Right lobe of liver (tissue), 6 donors: ENCODE data around the gene LRRC8B. TPM values are rescaled to one million over a fixed set of nuclear protein-coding genes. Genes with fewer than 3 reads are reported as not detected.
"Not testable (repeated sequence)": the region's sequence is repeated elsewhere in the genome, so short reads cannot be mapped to it uniquely, and the experiment has no call there.

Source experiments
- ATAC-seq, 4 donors: fragments of 200-7000 bp; cut with Tn5 transposase; one replicate each; pipeline ENCODE4 v1.9.1; 2020; ENCODE audit warnings: mild to moderate bottlenecking in 4 of 4, moderate library complexity in 4 of 4
- DNase-seq, 3 donors: peaks; one replicate each; pipeline ENCODE4 v3.0.0-alpha.2; 2020
- H3K27ac ChIP-seq, 3 donors: fragments of 200-600 bp; one replicate each; pipeline ENCODE4 v1.8.0; 2022
- H3K27me3 ChIP-seq, 2 donors: fragments of 200-600 bp; one replicate each; pipeline ENCODE4 v1.8.0; 2022
- H3K36me3 ChIP-seq, 4 donors: fragments of 200-600 bp; sonication (generic) in 1 of 4; one replicate each; pipeline versions ENCODE4 v1.5.1 to v1.8.0; 2017 to 2022; ENCODE audit warnings: control low read depth in 1 of 4
- H3K4me1 ChIP-seq, 4 donors: fragments of 200-600 bp; sonication (generic) in 1 of 4; one replicate each; pipeline versions ENCODE4 v1.5.1 to v1.8.0; 2017 to 2022; ENCODE audit warnings: control low read depth in 1 of 4
- H3K4me3 ChIP-seq, 3 donors: fragments of 200-600 bp; one replicate each; pipeline ENCODE4 v1.8.0; 2022
- H3K9me3 ChIP-seq, 4 donors: fragments of 200-600 bp; sonication (generic) in 1 of 4; one replicate each; pipeline versions ENCODE4 v1.5.1 to v1.8.0; 2017 to 2022; ENCODE audit warnings: control low read depth in 1 of 4
- CTCF ChIP-seq, 4 donors: fragments of 200-600 bp in 3 of 4; fragments of 450-650 bp in 1 of 4; IDR thresholded peaks; one replicate each; pipeline versions ENCODE4 v1.5.1 to v1.8.0; 2016 to 2022; ENCODE audit warnings: antibody characterized with exemption in 4 of 4, mild to moderate bottlenecking in 2 of 4
- POLR2A ChIP-seq: fragments of 450-650 bp; IDR thresholded peaks from one replicate; pipeline ENCODE4 v1.6.1; 2017; ENCODE audit warnings: antibody characterized with exemption, mild to moderate bottlenecking
- WGBS: methylation state at CpG from one replicate; pipeline ENCODE4 v1.1.6; 2018; ENCODE audit warnings: low coverage, low lambda C conversion rate; ENCODE audit not compliant: insufficient coverage; ENCODE audit errors: missing lambda C conversion rate; 5-methylcytosine and 5-hydroxymethylcytosine counted together
- intact Hi-C, 2 donors: fragments of 100-400 bp; cut with DNase I; formaldehyde crosslinking; loops; one replicate each; pipeline versions ENCODE4 v1.11.2 to v1.14.1; 2022
- total RNA-seq, 6 experiments: library from RNA; depleted of rRNA in 2 of 6; stranded (reverse); fragments of >200 nt in 2 of 6; fragmentation: NEBNext Ultra II Directional in 3 of 6; extraction: Animal tissue kit (Norgen Biotek cat#: 25700) in 3 of 6; gene quantifications; one replicate each; pipeline versions ENCODE4 v1.1.0 to v1.2.4, GENCODE V29; 2016 to 2023
- donor health status: DM: no; HTN: yes; CAD: no.
- donor health status: DM: no; HTN: no; CAD: no.
- donor health status: DM: no; HTN: no; CAD: no.
- donor health status: DM: no; HTN: yes; CAD: no.
- donor health status: DM: no; HTN: yes; CAD: no.

Gene LRRC8B
- total RNA-seq, 6 experiments from 2014 or later = 1.8 to 11.3 (median 4.7) TPM

- intact Hi-C loops = no loop called here
- ATAC-seq = peak in 3 of 4 donors; percentile 33 to 36 (median 33)
- 92% methylated on average over 2 of the region's 4 CpGs for WGBS
- Histone ChIP-seq H3K36me3 (peaks cover 0 to 3% (median 0%) of the 10 kb centered on the region in 4 donors), H3K9me3 (no peaks in the 10 kb centered on the region), H3K27me3 (no peaks in the 10 kb centered on the region), H3K27ac (no peak overlapping the region), H3K4me1 (no peaks in the 10 kb centered on the region), H3K4me3 (no peak overlapping the region)
- no peak for DNase-seq
- TF ChIP-seq CTCF (IDR thresholded peaks at IDR 0.05) (no peak), POLR2A (no peak)
These were observed 63.1 kb downstream of the LRRC8B start for GRCh38 chr1:89587729-89588161.

GRCh38 chr1:89588480-89588879 is 63.9 kb downstream of the LRRC8B start:
- no peak for DNase-seq
- H3K27me3 ChIP-seq = no peaks in the 10 kb centered on the region
- WGBS = 100% methylated on average over 1 of the region's 1 CpG
- H3K4me3 ChIP-seq = no peak overlapping the region
- ATAC-seq = no peak
- no peaks in the 10 kb centered on the region for H3K36me3 ChIP-seq
- H3K9me3 ChIP-seq = no peaks in the 10 kb centered on the region
- no peak overlapping the region for H3K27ac ChIP-seq
- TF ChIP-seq POLR2A (no peak), CTCF (IDR thresholded peaks at IDR 0.05) (no peak)
- H3K4me1 ChIP-seq = no peaks in the 10 kb centered on the region
- intact Hi-C loops = no loop called here

- no peaks in the 10 kb centered on the region for H3K4me1 ChIP-seq
- TF ChIP-seq CTCF (IDR thresholded peaks at IDR 0.05) = no peak
- no peak overlapping the region for H3K27ac ChIP-seq
- H3K36me3 ChIP-seq = no peaks in the 10 kb centered on the region
- DNase-seq (no peak), ATAC-seq (no peak)
- no peaks in the 10 kb centered on the region for H3K27me3 ChIP-seq
- H3K9me3 ChIP-seq = no peaks in the 10 kb centered on the region
- 100% methylated on average over 1 of the region's 1 CpG for WGBS
- H3K4me3 ChIP-seq = no peak overlapping the region
- intact Hi-C loops = no loop called here
These were observed 64.9 kb downstream of the LRRC8B start for GRCh38 chr1:89589515-89589914.

GRCh38 chr1:89590341-89591080 is 65.9 kb downstream of the LRRC8B start:
- DNase-seq (no peak), ATAC-seq (no peak)
- 78% methylated on average over 5 of the region's 6 CpGs for WGBS
- H3K27ac ChIP-seq = no peak overlapping the region
- intact Hi-C loops = no loop called here
- H3K27me3 ChIP-seq = no peaks in the 10 kb centered on the region
- no peaks in the 10 kb centered on the region for H3K4me1 ChIP-seq
- H3K36me3 ChIP-seq = no peaks in the 10 kb centered on the region
- no peak overlapping the region for H3K4me3 ChIP-seq
- H3K9me3 ChIP-seq = no peaks in the 10 kb centered on the region
- TF ChIP-seq CTCF (IDR thresholded peaks at IDR 0.05) = no peak
- TF ChIP-seq POLR2A = no peak

- H3K4me3 ChIP-seq, H3K27ac ChIP-seq, H3K4me1 ChIP-seq, intact Hi-C loops, H3K36me3 ChIP-seq, H3K27me3 ChIP-seq, H3K9me3 ChIP-seq, DNase-seq: not testable (repeated sequence)
- 47% methylated on average over 12 of the region's 13 CpGs for WGBS
- peak; percentile 44 to 86 (median 82) for ATAC-seq
These were observed 68.3 kb downstream of the LRRC8B start for GRCh38 chr1:89592861-89593302.
